Measurements from ENCODE around the gene FOXL1.

- TF ChIP-seq POLR2AphosphoS5 (IDR thresholded peaks at IDR 0.05; ENCODE audit: low read depth, low read length) (no peak), TAF1 (IDR thresholded peaks at IDR 0.05; ENCODE audit: borderline replicate concordance, insufficient read depth, low read length) (no peak)
Measured at GRCh38 chr16:86609661-86610060, 31.3 kb downstream of the FOXL1 start.

All from PFSK-1 (cell line).